Stimulated activated CD4-positive, alpha-beta T cell treated with anti-CD3 and anti-CD28 coated beads, TNF-alpha, amount 100 ng/mL, for 1 hour (primary cell): ENCODE measurements around the gene NECTIN2.
"Not testable (repeated sequence)": the region's sequence is repeated elsewhere in the genome, so short reads cannot be mapped to it uniquely, and the experiment has no call there.

ENCODE experiments used
- DNase-seq, 3 donors: peaks; one replicate each; pipeline ENCODE4 v3.0.0-alpha.2; 2020; ENCODE audit warnings: low read depth in 3 of 3, low spot score in 1 of 3

Gene NECTIN2

GRCh38 chr19:44850641-44851109, 4.6 kb downstream of the NECTIN2 start:
- DNase-seq: no peak

GRCh38 chr19:44851427-44851826, 5.3 kb downstream of the NECTIN2 start:
- no peak for DNase-seq

- DNase-seq: no peak
These were observed 9.5 kb downstream of the NECTIN2 start for GRCh38 chr19:44855606-44856005.

- no peak for DNase-seq
These were observed 10.5 kb downstream of the NECTIN2 start for GRCh38 chr19:44856421-44857083.

- DNase-seq: no peak
These were observed 11.7 kb downstream of the NECTIN2 start for GRCh38 chr19:44857837-44858236.

- DNase-seq: not testable (repeated sequence)
These were observed 15.5 kb downstream of the NECTIN2 start for GRCh38 chr19:44861576-44861975.

- no peak for DNase-seq
These were observed 17.9 kb downstream of the NECTIN2 start for GRCh38 chr19:44863990-44864389.

- DNase-seq: no peak
These were observed 19.2 kb downstream of the NECTIN2 start for GRCh38 chr19:44865196-44865767.

GRCh38 chr19:44866664-44867063, 20.6 kb downstream of the NECTIN2 start:
- no peak for DNase-seq

GRCh38 chr19:44867578-44867977, 21.5 kb downstream of the NECTIN2 start:
- no peak for DNase-seq

GRCh38 chr19:44869733-44870470, 23.8 kb downstream of the NECTIN2 start:
- no peak for DNase-seq

GRCh38 chr19:44871809-44872208, 25.7 kb downstream of the NECTIN2 start:
- no peak for DNase-seq

GRCh38 chr19:44872661-44873060, 26.6 kb downstream of the NECTIN2 start:
- DNase-seq: no peak

- no peak for DNase-seq
These were observed 28.2 kb downstream of the NECTIN2 start for GRCh38 chr19:44874317-44874716.

- no peak for DNase-seq
These were observed 29.8 kb downstream of the NECTIN2 start for GRCh38 chr19:44875666-44876451.

- DNase-seq: no peak
These were observed 30.9 kb downstream of the NECTIN2 start for GRCh38 chr19:44876930-44877535.

- DNase-seq: no peak
These were observed 32.2 kb downstream of the NECTIN2 start for GRCh38 chr19:44878120-44878865.

GRCh38 chr19:44879309-44880065, 33.4 kb downstream of the NECTIN2 start:
- no peak for DNase-seq

GRCh38 chr19:44882063-44882462, 36.0 kb downstream of the NECTIN2 start:
- no peak for DNase-seq
